ENCODE measurements around the gene LDB2. TPM values are rescaled to one million over a fixed set of nuclear protein-coding genes. Genes with fewer than 3 reads are reported as not detected.

LDB2 gene
- polyA plus RNA-seq, 3 donors = not detected

DNA sequence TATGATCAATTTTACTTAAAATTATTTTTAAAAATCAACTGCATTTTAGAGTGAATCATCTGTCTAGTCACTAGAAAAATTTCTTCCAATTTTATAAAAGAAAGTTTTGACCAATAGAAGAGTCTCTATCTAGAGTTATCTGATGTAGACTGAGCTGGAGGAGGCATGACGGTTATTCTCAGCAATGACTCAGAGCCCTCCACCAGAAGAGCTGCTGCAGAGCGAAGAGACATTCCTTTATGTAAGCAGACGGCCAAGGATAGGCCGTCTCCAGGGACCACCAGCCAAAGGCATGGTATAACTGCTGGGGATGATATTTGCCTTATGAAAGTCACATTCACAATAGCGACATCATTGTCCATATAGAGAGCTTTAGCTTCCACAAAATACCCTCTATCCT lies 23.0 kb downstream of the LDB2 start:
- H3K27ac Mint-ChIP-seq = no peak overlapping the region
- WGBS (ENCODE audit: insufficient coverage) = 89% methylated on average over 3 of the region's 5 CpGs
- peaks cover 0 to 4% (median 2%) of the 10 kb centered on the region in 7 donors for H3K9me3 Mint-ChIP-seq
- H3K4me1 Mint-ChIP-seq = no peaks in the 10 kb centered on the region
- no peaks in the 10 kb centered on the region for H3K79me2 ChIP-seq (ENCODE audit: insufficient read depth, low read length)
- H3K4me3 ChIP-seq (replicated peaks in 1 of 3; ENCODE audit: low read depth in 2 of 3, low read length in 3 of 3) = no peak overlapping the region
- H3K4me2 ChIP-seq (replicated peaks; ENCODE audit: extremely low read depth, low read length, poor library complexity, severe bottlenecking) = no peak overlapping the region
- TF ChIP-seq, protein P1, sequence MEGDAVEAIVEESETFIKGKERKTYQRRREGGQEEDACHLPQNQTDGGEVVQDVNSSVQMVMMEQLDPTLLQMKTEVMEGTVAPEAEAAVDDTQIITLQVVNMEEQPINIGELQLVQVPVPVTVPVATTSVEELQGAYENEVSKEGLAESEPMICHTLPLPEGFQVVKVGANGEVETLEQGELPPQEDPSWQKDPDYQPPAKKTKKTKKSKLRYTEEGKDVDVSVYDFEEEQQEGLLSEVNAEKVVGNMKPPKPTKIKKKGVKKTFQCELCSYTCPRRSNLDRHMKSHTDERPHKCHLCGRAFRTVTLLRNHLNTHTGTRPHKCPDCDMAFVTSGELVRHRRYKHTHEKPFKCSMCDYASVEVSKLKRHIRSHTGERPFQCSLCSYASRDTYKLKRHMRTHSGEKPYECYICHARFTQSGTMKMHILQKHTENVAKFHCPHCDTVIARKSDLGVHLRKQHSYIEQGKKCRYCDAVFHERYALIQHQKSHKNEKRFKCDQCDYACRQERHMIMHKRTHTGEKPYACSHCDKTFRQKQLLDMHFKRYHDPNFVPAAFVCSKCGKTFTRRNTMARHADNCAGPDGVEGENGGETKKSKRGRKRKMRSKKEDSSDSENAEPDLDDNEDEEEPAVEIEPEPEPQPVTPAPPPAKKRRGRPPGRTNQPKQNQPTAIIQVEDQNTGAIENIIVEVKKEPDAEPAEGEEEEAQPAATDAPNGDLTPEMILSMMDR (IDR thresholded peaks at IDR 0.05) = no peak
- no peaks in the 10 kb centered on the region for H3K4me1 ChIP-seq (ENCODE audit: control insufficient read depth in 1 of 2, insufficient read depth in 2 of 2, low read length in 2 of 2)
- no peaks in the 10 kb centered on the region for H3K36me3 Mint-ChIP-seq
- H3K9me3 ChIP-seq (replicated peaks in 1 of 2; ENCODE audit: control insufficient read depth in 1 of 2, insufficient read depth in 1 of 2, low read length in 2 of 2) = no peaks in the 10 kb centered on the region
- H3K27me3 ChIP-seq (ENCODE audit: control insufficient read depth in 2 of 2, insufficient read depth in 2 of 2, low read length in 2 of 2) = no peaks in the 10 kb centered on the region
- H3K36me3 ChIP-seq (replicated peaks in 1 of 2; ENCODE audit: control insufficient read depth in 1 of 2, insufficient read depth in 2 of 2, low read length in 2 of 2) = no peaks in the 10 kb centered on the region
- intact Hi-C loops (cut with micrococcal nuclease) = no loop called here
- no peak overlapping the region for H3K9ac ChIP-seq (ENCODE audit: insufficient read depth, low read length, poor library complexity, severe bottlenecking)
- DNase-seq = no peak
- no peaks in the 10 kb centered on the region for H4K20me1 ChIP-seq (ENCODE audit: insufficient read depth, low read length)
- no peak overlapping the region for H2AFZ ChIP-seq (ENCODE audit: insufficient read depth, low read depth, low read length, poor library complexity, severe bottlenecking)
- H3K27me3 Mint-ChIP-seq (ENCODE audit: low read depth in 3 of 3) = peaks cover 0 to 4% (median 0%) of the 10 kb centered on the region in 3 donors
- no peak overlapping the region for H3K4me3 Mint-ChIP-seq
- no peak overlapping the region for H3K27ac ChIP-seq (ENCODE audit: low read depth in 1 of 2, low read length in 2 of 2)

DNA sequence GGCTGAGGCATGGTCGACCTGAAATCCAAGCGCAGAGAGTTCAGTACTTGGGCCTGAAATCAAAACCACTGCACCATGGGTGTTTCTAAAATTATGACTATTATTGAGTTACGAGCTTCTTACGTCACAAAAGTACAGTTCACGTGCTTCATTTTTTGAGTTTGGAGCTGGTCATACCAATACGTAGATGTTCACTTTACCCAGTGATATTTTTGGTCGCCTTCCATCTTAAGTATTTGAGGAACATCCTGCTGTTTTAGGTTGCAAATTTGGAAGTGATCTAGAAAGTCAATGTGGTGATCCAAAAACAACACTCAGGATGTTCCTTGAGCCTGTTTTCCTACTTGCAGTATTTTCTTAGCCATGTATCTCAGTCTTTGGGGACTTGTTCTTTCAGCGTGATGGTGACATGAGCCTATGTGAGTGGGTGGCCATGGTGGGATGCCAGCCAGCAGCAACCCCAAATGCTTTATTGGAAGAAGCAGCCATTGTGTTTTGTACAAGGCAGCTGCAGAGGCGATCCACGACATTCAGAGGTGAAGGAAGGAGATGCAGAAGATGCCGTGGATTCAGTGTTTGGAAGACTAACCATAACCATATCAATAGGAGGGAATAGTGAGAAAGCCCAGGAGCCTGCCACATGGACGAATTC lies 28.7 kb downstream of the LDB2 start:
- H3K9me3 ChIP-seq (replicated peaks in 1 of 2; ENCODE audit: control insufficient read depth in 1 of 2, insufficient read depth in 1 of 2, low read length in 2 of 2) = no peaks in the 10 kb centered on the region
- no peak overlapping the region for H2AFZ ChIP-seq (ENCODE audit: insufficient read depth, low read depth, low read length, poor library complexity, severe bottlenecking)
- H4K20me1 ChIP-seq (ENCODE audit: insufficient read depth, low read length) = no peaks in the 10 kb centered on the region
- no peak overlapping the region for H3K27ac ChIP-seq (ENCODE audit: low read depth in 1 of 2, low read length in 2 of 2)
- 96% methylated on average over 6 of the region's 12 CpGs for WGBS (ENCODE audit: insufficient coverage)
- TF ChIP-seq, protein P1 (IDR thresholded peaks at IDR 0.05) = no peak
- no peak overlapping the region for H3K4me3 ChIP-seq (replicated peaks in 1 of 3; ENCODE audit: low read depth in 2 of 3, low read length in 3 of 3)
- no peak for DNase-seq
- no peaks in the 10 kb centered on the region for H3K4me1 ChIP-seq (ENCODE audit: control insufficient read depth in 1 of 2, insufficient read depth in 2 of 2, low read length in 2 of 2)
- Mint-ChIP-seq H3K4me3 (no peak overlapping the region), H3K9me3 (peaks cover 0 to 5% (median 0%) of the 10 kb centered on the region in 7 donors), H3K27me3 (ENCODE audit: low read depth in 3 of 3) (peaks cover 0 to 1% (median 0%) of the 10 kb centered on the region in 3 donors), H3K36me3 (no peaks in the 10 kb centered on the region), H3K27ac (no peak overlapping the region), H3K4me1 (no peaks in the 10 kb centered on the region)
- no peak overlapping the region for H3K4me2 ChIP-seq (replicated peaks; ENCODE audit: extremely low read depth, low read length, poor library complexity, severe bottlenecking)
- no peaks in the 10 kb centered on the region for H3K36me3 ChIP-seq (replicated peaks in 1 of 2; ENCODE audit: control insufficient read depth in 1 of 2, insufficient read depth in 2 of 2, low read length in 2 of 2)
- H3K9ac ChIP-seq (ENCODE audit: insufficient read depth, low read length, poor library complexity, severe bottlenecking) = no peak overlapping the region
- intact Hi-C loops (cut with micrococcal nuclease) = no loop called here
- H3K27me3 ChIP-seq (ENCODE audit: control insufficient read depth in 2 of 2, insufficient read depth in 2 of 2, low read length in 2 of 2) = no peaks in the 10 kb centered on the region
- H3K79me2 ChIP-seq (ENCODE audit: insufficient read depth, low read length) = no peaks in the 10 kb centered on the region

Measured in CD14-positive monocyte (primary cell).